Spleen (tissue), 11 donors: ENCODE results near the gene BACH2. TPM values are rescaled to one million over a fixed set of nuclear protein-coding genes. Genes with fewer than 3 reads are reported as not detected.

ENCODE experiments used
- DNase-seq: peaks from one replicate; pipeline ENCODE4 v3.0.0-alpha.2; 2020
- H3K27ac ChIP-seq, 8 donors: fragments of 200-600 bp; sonication (generic) in 7 of 8; 1 replicate in 4 of 8; 2 replicates in 4 of 8; pipeline versions ENCODE4 v1.5.0 to v1.8.0; 2016 to 2021; ENCODE audit warnings: inconsistent platforms in 4 of 8, mild to moderate bottlenecking in 4 of 8, moderate library complexity in 1 of 8
- H3K27me3 ChIP-seq, 7 donors: fragments of 200-600 bp; sonication (generic) in 6 of 7; replicated peaks in 1 of 7; 1 replicate in 4 of 7; 2 replicates in 3 of 7; pipeline versions ENCODE4 v1.5.0 to v1.8.0; 2016 to 2021; ENCODE audit warnings: inconsistent platforms in 3 of 7, mild to moderate bottlenecking in 1 of 7
- H3K36me3 ChIP-seq, 6 donors: fragments of 200-600 bp; sonication (generic) in 5 of 6; 1 replicate in 4 of 6; 2 replicates in 2 of 6; pipeline versions ENCODE4 v1.5.0 to v1.8.0; 2016 to 2021; ENCODE audit warnings: inconsistent platforms in 2 of 6
- H3K4me1 ChIP-seq, 6 donors: fragments of 200-600 bp; sonication (generic) in 5 of 6; 1 replicate in 3 of 6; 2 replicates in 3 of 6; pipeline versions ENCODE4 v1.5.0 to v1.8.0; 2016 to 2021; ENCODE audit warnings: inconsistent platforms in 3 of 6
- H3K4me3 ChIP-seq, 8 donors: fragments of 200-600 bp; sonication (generic) in 7 of 8; 1 replicate in 4 of 8; 2 replicates in 4 of 8; pipeline versions ENCODE4 v1.5.0 to v1.8.0; 2016 to 2021; ENCODE audit warnings: inconsistent platforms in 4 of 8, mild to moderate bottlenecking in 4 of 8, moderate library complexity in 2 of 8
- H3K9me3 ChIP-seq, 8 donors: fragments of 200-600 bp; sonication (generic) in 7 of 8; 1 replicate in 4 of 8; 2 replicates in 4 of 8; pipeline versions ENCODE4 v1.5.0 to v1.8.0; 2016 to 2021; ENCODE audit warnings: inconsistent platforms in 4 of 8
- CTCF ChIP-seq, 11 experiments: fragments of 200-600 bp in 7 of 11; fragments of 450-650 bp in 4 of 11; sonication (generic) in 4 of 11; IDR thresholded peaks in 8 of 11; conservative IDR thresholded peaks in 3 of 11; 1 replicate in 7 of 11; 2 replicates in 4 of 11; pipeline versions ENCODE4 v1.4.0 to v1.8.0; 2016 to 2021; ENCODE audit warnings: antibody characterized with exemption in 11 of 11, inconsistent platforms in 4 of 11, mild to moderate bottlenecking in 1 of 11
- POLR2A ChIP-seq, 3 donors: fragments of 450-650 bp; IDR thresholded peaks; one replicate each; pipeline ENCODE4 v1.5.1; 2017; ENCODE audit warnings: antibody characterized with exemption in 3 of 3, mild to moderate bottlenecking in 1 of 3
- POLR2AphosphoS5 ChIP-seq, 3 donors: sonication (generic); formaldehyde crosslinking; IDR thresholded peaks; one replicate each; pipeline ENCODE4 v1.5.1; 2017; ENCODE audit warnings: antibody characterized with exemption in 3 of 3
- WGBS, 5 donors: extraction: QIAGEN DNeasy Blood & Tissue Kit in 3 of 5; methylation state at CpG; one replicate each; pipeline versions ENCODE4 v1.1.5 to v1.1.7; 2013 to 2018; 5-methylcytosine and 5-hydroxymethylcytosine counted together
- intact Hi-C: fragments of 100-400 bp; cut with DNase I; formaldehyde crosslinking; loops from one replicate; pipeline ENCODE4 v1.15.0; 2023; ENCODE audit warnings: low total_unique reads
- polyA plus RNA-seq, 3 donors: library from polyadenylated mRNA; stranded (reverse); fragments of 200-250 nt; gene quantifications; one replicate each; pipeline ENCODE4 v1.2.1, GENCODE V29; 2013
- total RNA-seq, 7 donors: library from RNA; depleted of rRNA in 3 of 7; stranded (reverse); fragments of >200 nt in 3 of 7; fragmentation: NEBNext Ultra II Directional in 4 of 7; extraction: Animal tissue kit (Norgen Biotek cat#: 25700) in 4 of 7; gene quantifications; one replicate each; pipeline versions ENCODE4 v1.1.0 to v1.2.1, GENCODE V29; 2016 to 2021
- donor health status: healthy with polysubstance abuse.
- donor health status: DM: no; HTN: no; CAD: no; lungs with moderate emphysema.
- donor health status: DM: no; HTN: no; CAD: no.
- donor health status: Bipolar disorder and iron deficiency.
- donor health status: healthy.
- donor health status: DM: no; HTN: no; CAD: no.
- donor health status: DM: yes; HTN: yes; CAD: no.

The BACH2 gene
- total and polyA plus RNA-seq, 10 donors = 3.0 to 53.8 (median 32.3) TPM

- no peaks in the 10 kb centered on the region for H3K27me3 ChIP-seq
- TF ChIP-seq POLR2A (IDR thresholded peaks at IDR 0.05) (no peak), CTCF (IDR thresholded peaks at IDR 0.05 in 8 of 11, conservative IDR thresholded peaks at IDR 0.05 in 3 of 11) (no peak), POLR2AphosphoS5 (IDR thresholded peaks at IDR 0.05) (no peak)
- 19 to 28% (median 23%) methylated on average over 1 of the region's 1 CpG for WGBS, 5 donors
- DNase-seq = no peak
- H3K9me3 ChIP-seq = peaks cover 0 to 17% (median 13%) of the 10 kb centered on the region in 8 donors
- intact Hi-C loops = no loop called here
- peaks cover 0 to 8% (median 0%) of the 10 kb centered on the region in 6 donors for H3K36me3 ChIP-seq
- H3K4me1 ChIP-seq = peaks cover 10 to 86% (median 54%) of the 10 kb centered on the region in 6 donors
- H3K4me3 ChIP-seq = no peak overlapping the region
- peak overlapping the region in 7 of 8 donors; percentile 67 to 86 (median 78) for H3K27ac ChIP-seq
These were observed 77.8 kb downstream of the BACH2 start for GRCh38 chr6:90218959-90219208.

GRCh38 chr6:90217506-90218127, 79.0 kb downstream of the BACH2 start:
- no peaks in the 10 kb centered on the region for H3K27me3 ChIP-seq
- H3K27ac ChIP-seq = peak overlapping the region in 7 of 8 donors; percentile 67 to 86 (median 78)
- no peaks in the 10 kb centered on the region for H3K36me3 ChIP-seq
- H3K4me3 ChIP-seq = no peak overlapping the region
- peaks cover 10 to 98% (median 55%) of the 10 kb centered on the region in 6 donors for H3K4me1 ChIP-seq
- DNase-seq = no peak
- intact Hi-C loops = no loop called here
- TF ChIP-seq POLR2AphosphoS5 (IDR thresholded peaks at IDR 0.05) (no peak), CTCF (IDR thresholded peaks at IDR 0.05 in 8 of 11, conservative IDR thresholded peaks at IDR 0.05 in 3 of 11) (no peak), POLR2A (IDR thresholded peaks at IDR 0.05) (no peak)
- peaks cover 0 to 5% (median under 1%) of the 10 kb centered on the region in 8 donors for H3K9me3 ChIP-seq
- 83 to 88% (median 86%) methylated on average over 6 of the region's 6 CpGs for WGBS, 5 donors

- intact Hi-C loops = no loop called here
- Histone ChIP-seq H3K9me3 (no peaks in the 10 kb centered on the region), H3K36me3 (no peaks in the 10 kb centered on the region), H3K27ac (peak overlapping the region in 7 of 8 donors; percentile 44 to 86 (median 71)), H3K27me3 (no peaks in the 10 kb centered on the region), H3K4me1 (peaks cover 10 to 90% (median 55%) of the 10 kb centered on the region in 6 donors), H3K4me3 (no peak overlapping the region)
- peak in 2 of 3 donors; percentile 38 to 48 for TF ChIP-seq POLR2AphosphoS5 (IDR thresholded peaks at IDR 0.05)
- no peak for TF ChIP-seq POLR2A (IDR thresholded peaks at IDR 0.05)
- TF ChIP-seq CTCF (IDR thresholded peaks at IDR 0.05 in 8 of 11, conservative IDR thresholded peaks at IDR 0.05 in 3 of 11) = peak in 3 of 11 experiments; percentile 8 to 12 (median 12)
- peak; percentile 83 for DNase-seq
- 34 to 45% (median 40%) methylated on average over 13 to 14 of the region's 14 CpGs for WGBS, 5 donors
These were observed 80.3 kb downstream of the BACH2 start for GRCh38 chr6:90216072-90216977.

GRCh38 chr6:90214966-90215365, 81.7 kb downstream of the BACH2 start:
- Histone ChIP-seq H3K27me3 (no peaks in the 10 kb centered on the region), H3K27ac (peak overlapping the region in 4 of 8 donors; percentile 70 to 86 (median 81)), H3K4me1 (peaks cover 10 to 84% (median 52%) of the 10 kb centered on the region in 6 donors), H3K9me3 (no peaks in the 10 kb centered on the region), H3K36me3 (no peaks in the 10 kb centered on the region), H3K4me3 (no peak overlapping the region)
- WGBS, 5 donors = 88 to 100% (median 93%) methylated on average over 1 of the region's 1 CpG
- TF ChIP-seq POLR2A (IDR thresholded peaks at IDR 0.05) (no peak), CTCF (IDR thresholded peaks at IDR 0.05 in 8 of 11, conservative IDR thresholded peaks at IDR 0.05 in 3 of 11) (no peak)
- intact Hi-C loops = no loop called here
- DNase-seq = no peak
